B cell (primary cell): ENCODE measurements around the gene STX1A. TPM values are rescaled to one million over a fixed set of nuclear protein-coding genes. Genes with fewer than 3 reads are reported as not detected.

Experiments
- ATAC-seq: fragments of 200-7000 bp; cut with Tn5 transposase; one replicate; pipeline ENCODE4 v1.10.0; 2021; ENCODE audit warnings: low read depth, mild to moderate bottlenecking, moderate number of reproducible peaks, moderate library complexity
- CTCF ChIA-PET: fragments of 350-600 bp; sonication (Branson Sonifier 250); formaldehyde crosslinking; loops from one replicate; lab custom pipeline; 2021; ENCODE audit warnings: antibody characterized with exemption, inconsistent platforms; lab: Charles Lee
- POLR2A ChIA-PET: fragments of 350-600 bp; sonication (Branson Sonifier 250); formaldehyde crosslinking; loops from one replicate; lab custom pipeline; 2021; ENCODE audit warnings: antibody characterized with exemption; lab: Charles Lee
- DNase-seq: peaks from one replicate; pipeline ENCODE4 v3.0.0; 2013
- H2AFZ ChIP-seq: 2 replicates; pipeline ENCODE4 v1.6.1; 2012; ENCODE audit warnings: mild to moderate bottlenecking, low read depth, low read length; ENCODE audit not compliant: insufficient read depth, poor library complexity, severe bottlenecking
- H3K27ac ChIP-seq, 2 donors: 1 replicate in 1 of 2; 2 replicates in 1 of 2; pipeline ENCODE4 v1.5.1; 2012 to 2013; ENCODE audit warnings: low read length in 2 of 2, mild to moderate bottlenecking in 2 of 2, moderate library complexity in 1 of 2
- H3K27me3 ChIP-seq, 4 experiments: fragments of 200-600 bp in 1 of 4; sonication (generic) in 1 of 4; replicated peaks in 1 of 4; 1 replicate in 2 of 4; 2 replicates in 2 of 4; pipeline versions ENCODE4 v1.6.1 to v1.7.0; 2013 to 2016; ENCODE audit warnings: low read length in 3 of 4, mild to moderate bottlenecking in 2 of 4, mixed read lengths in 1 of 4, moderate library complexity in 1 of 4; ENCODE audit not compliant: insufficient read depth in 4 of 4, control insufficient read depth in 3 of 4; ENCODE audit errors: control extremely low read depth in 1 of 4
- H3K36me3 ChIP-seq, 2 experiments: replicated peaks in 1 of 2; 1 replicate in 1 of 2; 2 replicates in 1 of 2; pipeline versions ENCODE4 v1.6.1 to v1.7.1; 2013; ENCODE audit warnings: low read length in 1 of 2; ENCODE audit not compliant: insufficient read depth in 2 of 2, control insufficient read depth in 1 of 2; ENCODE audit errors: control extremely low read depth in 1 of 2, extremely low read depth in 1 of 2
- H3K4me1 ChIP-seq, 2 donors: fragments of 200-600 bp in 1 of 2; sonication (generic) in 1 of 2; 1 replicate in 1 of 2; 2 replicates in 1 of 2; pipeline versions ENCODE4 v1.5.1 to v1.6.1; 2013 to 2017; ENCODE audit warnings: low read length in 2 of 2; ENCODE audit not compliant: control insufficient read depth in 2 of 2, insufficient read depth in 2 of 2
- H3K4me2 ChIP-seq: replicated peaks from 2 replicates; pipeline ENCODE3; 2012; ENCODE audit warnings: mild to moderate bottlenecking, low read depth, low read length; ENCODE audit not compliant: poor library complexity, severe bottlenecking
- H3K4me3 ChIP-seq, 5 experiments: fragments of 200-600 bp in 1 of 5; sonication (generic) in 1 of 5; 1 replicate in 3 of 5; 2 replicates in 2 of 5; pipeline versions ENCODE4 v1.5.1 to v1.7.0; 2011 to 2016; ENCODE audit warnings: low read length in 4 of 5, mild to moderate bottlenecking in 4 of 5, low read depth in 2 of 5, control low read depth in 1 of 5, moderate library complexity in 1 of 5; ENCODE audit not compliant: insufficient read depth in 1 of 5; ENCODE audit errors: control extremely low read depth in 1 of 5, extremely low read depth in 1 of 5
- H3K79me2 ChIP-seq: fragments of 200-600 bp; sonication (generic); one replicate; pipeline ENCODE4 v1.6.0; 2016; ENCODE audit warnings: low read length; ENCODE audit not compliant: control insufficient read depth, insufficient read depth
- H3K9ac ChIP-seq: fragments of 200-600 bp; sonication (generic); 2 replicates; pipeline ENCODE4 v1.6.1; 2017; ENCODE audit warnings: mild to moderate bottlenecking, low read length, moderate library complexity
- H3K9me3 ChIP-seq, 3 donors: one replicate each; pipeline versions ENCODE4 v1.6.1 to v1.7.1; 2013; ENCODE audit warnings: low read length in 2 of 3; ENCODE audit not compliant: control insufficient read depth in 2 of 3, insufficient read depth in 1 of 3; ENCODE audit errors: control extremely low read depth in 1 of 3
- H4K20me1 ChIP-seq: 2 replicates; pipeline ENCODE4 v1.6.0; 2012; ENCODE audit warnings: mild to moderate bottlenecking, low read length; ENCODE audit not compliant: insufficient read depth, control insufficient read depth, poor library complexity, severe bottlenecking
- H3K27ac Mint-ChIP-seq: one replicate; pipeline ENCODE4 v1.8.0; 2021; ENCODE audit warnings: mixed read lengths
- H3K27me3 Mint-ChIP-seq: one replicate; pipeline ENCODE4 v1.8.0; 2021; ENCODE audit warnings: mixed read lengths
- H3K4me1 Mint-ChIP-seq: one replicate; pipeline ENCODE4 v1.8.0; 2021; ENCODE audit warnings: mixed read lengths
- H3K4me3 Mint-ChIP-seq: one replicate; pipeline ENCODE4 v1.8.0; 2021; ENCODE audit warnings: mixed read lengths
- H3K9me3 Mint-ChIP-seq: one replicate; pipeline ENCODE4 v1.8.0; 2022; ENCODE audit warnings: mixed read lengths; ENCODE audit not compliant: insufficient read depth
- CTCF ChIP-seq: fragments of 200-600 bp; IDR thresholded peaks from one replicate; pipeline ENCODE4 v1.8.0; 2022; ENCODE audit warnings: antibody characterized with exemption, mild to moderate bottlenecking
- EZH2 ChIP-seq: IDR thresholded peaks from 2 replicates; pipeline ENCODE4 v1.6.1; 2012; ENCODE audit warnings: borderline replicate concordance, low read depth, mild to moderate bottlenecking, moderate library complexity, low read length; ENCODE audit not compliant: insufficient read depth, poor library complexity, severe bottlenecking
- WGBS: methylation state at CpG from one replicate; pipeline ENCODE4 v1.1.5; 2013; ENCODE audit warnings: missing lambda C conversion rate; ENCODE audit not compliant: insufficient coverage; 5-methylcytosine and 5-hydroxymethylcytosine counted together
- intact Hi-C: fragments of 100-400 bp; cut with micrococcal nuclease; formaldehyde crosslinking; loops from one replicate; pipeline ENCODE4 v1.10.0; 2022
- polyA plus RNA-seq: library from polyadenylated mRNA; depleted of rRNA; stranded (reverse); fragments of >200 nt; gene quantifications from 2 replicates; pipeline ENCODE4 v1.2.3, GENCODE V29; 2012
- total RNA-seq, 2 donors: library from RNA; stranded (reverse); fragments of 120-200 nt in 1 of 2; gene quantifications; 1 replicate in 1 of 2; 2 replicates in 1 of 2; pipeline versions ENCODE4 v1.2.3 to v1.2.4, GENCODE V29; 2013 to 2022

Gene STX1A
- total and polyA plus RNA-seq, 2 donors (not counting 1 experiment from before 2014, with no cell fraction given): 3.1 to 9.6 TPM

GRCh38 chr7:73762659-73762999 is 43.2 kb upstream of the STX1A start:
- Histone ChIP-seq H3K9me3 (no peaks in the 10 kb centered on the region), H2AFZ (no peak overlapping the region), H3K27me3 (peaks cover 0 to 3% (median 0%) of the 10 kb centered on the region in 4 experiments), H3K4me1 (no peaks in the 10 kb centered on the region), H3K4me3 (no peak overlapping the region), H3K9ac (no peak overlapping the region), H3K79me2 (no peaks in the 10 kb centered on the region), H4K20me1 (no peaks in the 10 kb centered on the region), H3K27ac (no peak overlapping the region), H3K36me3 (no peaks in the 10 kb centered on the region), H3K4me2 (no peak overlapping the region)
- POLR2A ChIA-PET: no interaction called here
- H3K4me1 Mint-ChIP-seq: no peaks in the 10 kb centered on the region
- CTCF ChIA-PET: no interaction called here
- intact Hi-C loops: no loop called here
- no peak overlapping the region for H3K27ac Mint-ChIP-seq
- WGBS: 75% methylated on average over 1 of the region's 1 CpG
- H3K4me3 Mint-ChIP-seq: no peak overlapping the region
- no peak for DNase-seq
- peaks cover 7% of the 10 kb centered on the region for H3K27me3 Mint-ChIP-seq
- no peak for ATAC-seq
- TF ChIP-seq EZH2: no peak
- no peak for TF ChIP-seq CTCF
- no peaks in the 10 kb centered on the region for H3K9me3 Mint-ChIP-seq

- H3K4me3 Mint-ChIP-seq: no peak overlapping the region
- DNase-seq: no peak
- ChIA-PET POLR2A (no interaction called here), CTCF (no interaction called here)
- Histone ChIP-seq H3K9ac (no peak overlapping the region), H3K27ac (no peak overlapping the region), H4K20me1 (no peaks in the 10 kb centered on the region), H3K4me3 (no peak overlapping the region), H3K4me1 (no peaks in the 10 kb centered on the region), H3K4me2 (no peak overlapping the region), H3K9me3 (no peaks in the 10 kb centered on the region), H3K27me3 (peaks cover 0 to 3% (median 0%) of the 10 kb centered on the region in 4 experiments), H3K79me2 (no peaks in the 10 kb centered on the region), H2AFZ (no peak overlapping the region), H3K36me3 (no peaks in the 10 kb centered on the region)
- ATAC-seq: no peak
- no peaks in the 10 kb centered on the region for H3K4me1 Mint-ChIP-seq
- 67% methylated on average over 5 of the region's 8 CpGs for WGBS
- intact Hi-C loops: no loop called here
- TF ChIP-seq EZH2 (no peak), CTCF (no peak)
- H3K9me3 Mint-ChIP-seq: no peaks in the 10 kb centered on the region
- H3K27ac Mint-ChIP-seq: no peak overlapping the region
- peaks cover 5% of the 10 kb centered on the region for H3K27me3 Mint-ChIP-seq
Observed at GRCh38 chr7:73761854-73762658, 42.6 kb upstream of the STX1A start.
